Measurements from ENCODE around the gene ITGA5. TPM values are rescaled to one million over a fixed set of nuclear protein-coding genes. Genes with fewer than 3 reads are reported as not detected.

The ITGA5 gene
- total RNA-seq, 1 experiment from 2014 or later, result 49.7 TPM

- H3K79me2 ChIP-seq (ENCODE audit: insufficient read depth, low read length), result no peaks in the 10 kb centered on the region
These were observed 33.7 kb downstream of the ITGA5 start for GRCh38 chr12:54385251-54385914.

More at GRCh38 chr12:54385251-54385914, 33.7 kb downstream of the ITGA5 start:
- intact Hi-C loops (cut with micrococcal nuclease), result no loop called here
- POLR2A ChIA-PET, result no interaction called here
- CTCF ChIA-PET, result interaction anchor here (1.9 kb wide), 1 partner anchor 14 kb away, joined by 6 read pairs; no protein-coding TSS in a partner anchor
- no TSS peak for BruUV-seq (replicated peaks)
- no peak overlapping the region for H3K4me2 ChIP-seq (ENCODE audit: low read length)
- RAD21 ChIA-PET (ENCODE audit: low non-redundant PET in 1 of 2, low total read pairs in 2 of 2, uncharacterized antibody in 2 of 2, unreplicated experiment in 2 of 2), result no interaction called here
- no peaks in the 10 kb centered on the region for H3K36me3 ChIP-seq (ENCODE audit: control insufficient read depth in 1 of 2, insufficient read depth in 2 of 2, low read length in 2 of 2)
- 0 out of 2 replicates have a peak overlapping the region, but pooled peaks have one; percentile 10 for H3K9ac ChIP-seq (ENCODE audit: low read length)
- no peaks in the 10 kb centered on the region for H3K9me2 ChIP-seq (ENCODE audit: insufficient read depth)
- H3K4me3 ChIP-seq (replicated peaks in 1 of 2; ENCODE audit: low read depth in 1 of 2, low read length in 2 of 2), result no peak overlapping the region
- H4K20me1 ChIP-seq (ENCODE audit: insufficient read depth), result no peaks in the 10 kb centered on the region
- peaks cover 27 to 70% of the 10 kb centered on the region in 2 experiments for H3K4me1 ChIP-seq (ENCODE audit: control insufficient read depth in 1 of 2, insufficient read depth in 2 of 2, low read length in 2 of 2)
- no peak overlapping the region for H3K27ac ChIP-seq (ENCODE audit: low read depth, low read length)
- TF ChIP-seq TCF7L2 (IDR thresholded peaks at IDR 0.05; ENCODE audit: borderline replicate concordance, extremely low read depth, insufficient read depth, insufficient read length) (no peak), EGR1 (IDR thresholded peaks at IDR 0.05; ENCODE audit: low read depth) (no peak), JUND (IDR thresholded peaks at IDR 0.05) (no peak), MAX (IDR thresholded peaks at IDR 0.05) (no peak), POLR2A (IDR thresholded peaks at IDR 0.05; ENCODE audit: borderline replicate concordance, extremely low read depth, insufficient read depth, insufficient read length) (no peak), YY1 (IDR thresholded peaks at IDR 0.05; ENCODE audit: extremely low read depth, insufficient replicate concordance, low read depth, low read length) (no peak), ELF1 (IDR thresholded peaks at IDR 0.05; ENCODE audit: borderline replicate concordance, low read depth) (no peak), EZH2 (IDR thresholded peaks at IDR 0.05) (no peak), POLR2AphosphoS5 (IDR thresholded peaks at IDR 0.05; ENCODE audit: low read depth, low read length) (no peak), ZBTB33 (IDR thresholded peaks at IDR 0.05; ENCODE audit: extremely low read depth, insufficient replicate concordance, low read length) (no peak), RAD21 (IDR thresholded peaks at IDR 0.05; ENCODE audit: low read depth) (no peak), FOSL1 (IDR thresholded peaks at IDR 0.05; ENCODE audit: low read depth) (no peak), ZNF274 (IDR thresholded peaks at IDR 0.05; ENCODE audit: low read depth, low read length) (no peak), CBX3 (IDR thresholded peaks at IDR 0.05; ENCODE audit: low read depth) (no peak), CEBPB (IDR thresholded peaks at IDR 0.05; ENCODE audit: low read depth) (no peak)
- TF ChIP-seq, protein P1, sequence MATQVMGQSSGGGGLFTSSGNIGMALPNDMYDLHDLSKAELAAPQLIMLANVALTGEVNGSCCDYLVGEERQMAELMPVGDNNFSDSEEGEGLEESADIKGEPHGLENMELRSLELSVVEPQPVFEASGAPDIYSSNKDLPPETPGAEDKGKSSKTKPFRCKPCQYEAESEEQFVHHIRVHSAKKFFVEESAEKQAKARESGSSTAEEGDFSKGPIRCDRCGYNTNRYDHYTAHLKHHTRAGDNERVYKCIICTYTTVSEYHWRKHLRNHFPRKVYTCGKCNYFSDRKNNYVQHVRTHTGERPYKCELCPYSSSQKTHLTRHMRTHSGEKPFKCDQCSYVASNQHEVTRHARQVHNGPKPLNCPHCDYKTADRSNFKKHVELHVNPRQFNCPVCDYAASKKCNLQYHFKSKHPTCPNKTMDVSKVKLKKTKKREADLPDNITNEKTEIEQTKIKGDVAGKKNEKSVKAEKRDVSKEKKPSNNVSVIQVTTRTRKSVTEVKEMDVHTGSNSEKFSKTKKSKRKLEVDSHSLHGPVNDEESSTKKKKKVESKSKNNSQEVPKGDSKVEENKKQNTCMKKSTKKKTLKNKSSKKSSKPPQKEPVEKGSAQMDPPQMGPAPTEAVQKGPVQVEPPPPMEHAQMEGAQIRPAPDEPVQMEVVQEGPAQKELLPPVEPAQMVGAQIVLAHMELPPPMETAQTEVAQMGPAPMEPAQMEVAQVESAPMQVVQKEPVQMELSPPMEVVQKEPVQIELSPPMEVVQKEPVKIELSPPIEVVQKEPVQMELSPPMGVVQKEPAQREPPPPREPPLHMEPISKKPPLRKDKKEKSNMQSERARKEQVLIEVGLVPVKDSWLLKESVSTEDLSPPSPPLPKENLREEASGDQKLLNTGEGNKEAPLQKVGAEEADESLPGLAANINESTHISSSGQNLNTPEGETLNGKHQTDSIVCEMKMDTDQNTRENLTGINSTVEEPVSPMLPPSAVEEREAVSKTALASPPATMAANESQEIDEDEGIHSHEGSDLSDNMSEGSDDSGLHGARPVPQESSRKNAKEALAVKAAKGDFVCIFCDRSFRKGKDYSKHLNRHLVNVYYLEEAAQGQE (IDR thresholded peaks at IDR 0.05; ENCODE audit: low read depth), result no peak
- TF ChIP-seq, protein P2, sequence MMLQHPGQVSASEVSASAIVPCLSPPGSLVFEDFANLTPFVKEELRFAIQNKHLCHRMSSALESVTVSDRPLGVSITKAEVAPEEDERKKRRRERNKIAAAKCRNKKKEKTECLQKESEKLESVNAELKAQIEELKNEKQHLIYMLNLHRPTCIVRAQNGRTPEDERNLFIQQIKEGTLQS (IDR thresholded peaks at IDR 0.05), result no peak
- TF ChIP-seq, protein P3, sequence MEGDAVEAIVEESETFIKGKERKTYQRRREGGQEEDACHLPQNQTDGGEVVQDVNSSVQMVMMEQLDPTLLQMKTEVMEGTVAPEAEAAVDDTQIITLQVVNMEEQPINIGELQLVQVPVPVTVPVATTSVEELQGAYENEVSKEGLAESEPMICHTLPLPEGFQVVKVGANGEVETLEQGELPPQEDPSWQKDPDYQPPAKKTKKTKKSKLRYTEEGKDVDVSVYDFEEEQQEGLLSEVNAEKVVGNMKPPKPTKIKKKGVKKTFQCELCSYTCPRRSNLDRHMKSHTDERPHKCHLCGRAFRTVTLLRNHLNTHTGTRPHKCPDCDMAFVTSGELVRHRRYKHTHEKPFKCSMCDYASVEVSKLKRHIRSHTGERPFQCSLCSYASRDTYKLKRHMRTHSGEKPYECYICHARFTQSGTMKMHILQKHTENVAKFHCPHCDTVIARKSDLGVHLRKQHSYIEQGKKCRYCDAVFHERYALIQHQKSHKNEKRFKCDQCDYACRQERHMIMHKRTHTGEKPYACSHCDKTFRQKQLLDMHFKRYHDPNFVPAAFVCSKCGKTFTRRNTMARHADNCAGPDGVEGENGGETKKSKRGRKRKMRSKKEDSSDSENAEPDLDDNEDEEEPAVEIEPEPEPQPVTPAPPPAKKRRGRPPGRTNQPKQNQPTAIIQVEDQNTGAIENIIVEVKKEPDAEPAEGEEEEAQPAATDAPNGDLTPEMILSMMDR (IDR thresholded peaks at IDR 0.05 in 2 of 3, conservative IDR thresholded peaks at IDR 0.05 in 1 of 3; ENCODE audit: borderline replicate concordance in 1 of 3, insufficient read depth in 1 of 3, low read depth in 2 of 3, low read length in 2 of 3), result no peak
- ATAC-seq (no peak), DNase-seq (ENCODE audit: low read depth, low spot score) (no peak)
- no peak overlapping the region for H2AFZ ChIP-seq (ENCODE audit: low read depth, low read length, poor library complexity, severe bottlenecking)
- no peaks in the 10 kb centered on the region for H3K9me3 ChIP-seq (ENCODE audit: control insufficient read depth in 1 of 2, insufficient read depth in 1 of 2, low read depth in 1 of 2, low read length in 2 of 2)
- H3K27me3 ChIP-seq (ENCODE audit: insufficient read depth, low read length), result no peaks in the 10 kb centered on the region
